IMR-90 (cell line): ENCODE measurements around the gene PSMB2. TPM values are rescaled to one million over a fixed set of nuclear protein-coding genes. Genes with fewer than 3 reads are reported as not detected.

Source experiments
- ATAC-seq: fragments of 200-7000 bp; cut with Tn5 transposase; 2 replicates; pipeline ENCODE4 v1.9.1; 2020; ENCODE audit warnings: low read depth, mild to moderate bottlenecking, moderate library complexity
- BruUV-seq: library from RNA; stranded (reverse); fragments of 400-500 nt; replicated peaks from 2 replicates; lab custom pipeline; 2021; lab: Mats Ljungman, UMichigan
- CTCF ChIA-PET: fragments of 300-600 bp; formaldehyde crosslinking; extraction: SDS; loops from one replicate; lab custom pipeline; 2021; ENCODE audit warnings: antibody characterized with exemption; lab: Yijun Ruan, JAX
- POLR2A ChIA-PET: fragments of 300-600 bp; sonication (Branson Sonifier 250); formaldehyde crosslinking; loops from one replicate; lab custom pipeline; 2022; ENCODE audit warnings: antibody characterized with exemption; ENCODE audit not compliant: unreplicated experiment; lab: Charles Lee
- DNase-seq: peaks from one replicate; pipeline ENCODE4 v3.0.0; 2013
- H2AFZ ChIP-seq: replicated peaks from 2 replicates; pipeline ENCODE3; 2013; ENCODE audit warnings: low read length, mild to moderate bottlenecking; ENCODE audit not compliant: poor library complexity
- H2AK5ac ChIP-seq: 2 replicates; pipeline ENCODE4 v1.6.1; 2013; ENCODE audit warnings: low read depth, low read length, inconsistent platforms
- H2AK9ac ChIP-seq: replicated peaks from 2 replicates; pipeline ENCODE3; 2013; ENCODE audit warnings: mild to moderate bottlenecking, low read depth, low read length, moderate library complexity; ENCODE audit not compliant: poor library complexity
- H2BK120ac ChIP-seq: 2 replicates; pipeline ENCODE4 v1.6.1; 2013; ENCODE audit warnings: low read depth, low read length, inconsistent platforms
- H2BK15ac ChIP-seq: 3 replicates; pipeline ENCODE4 v1.6.1; 2013; ENCODE audit warnings: low read depth, low read length, inconsistent platforms
- H2BK20ac ChIP-seq: 2 replicates; pipeline ENCODE4 v1.6.1; 2013; ENCODE audit warnings: low read depth, mild to moderate bottlenecking, inconsistent platforms, low read length, moderate library complexity
- H2BK5ac ChIP-seq: 2 replicates; pipeline ENCODE4 v1.6.1; 2013; ENCODE audit warnings: mild to moderate bottlenecking, low read depth, low read length, inconsistent platforms; ENCODE audit not compliant: poor library complexity, severe bottlenecking
- H3K14ac ChIP-seq: replicated peaks from 2 replicates; pipeline ENCODE4 v1.6.1; 2013; ENCODE audit warnings: low read depth, low read length, inconsistent platforms
- H3K18ac ChIP-seq: 2 replicates; pipeline ENCODE4 v1.6.1; 2013; ENCODE audit warnings: low read depth, low read length, control low read depth
- H3K23ac ChIP-seq: 2 replicates; pipeline ENCODE4 v1.6.1; 2013; ENCODE audit warnings: low read depth, low read length, inconsistent platforms
- H3K27ac ChIP-seq: 2 replicates; pipeline ENCODE4 v1.5.1; 2013; ENCODE audit warnings: mild to moderate bottlenecking, control low read depth, low read length; ENCODE audit not compliant: insufficient read depth
- H3K27me3 ChIP-seq: 2 replicates; pipeline ENCODE4 v1.6.1; 2013; ENCODE audit warnings: low read length; ENCODE audit not compliant: control insufficient read depth, insufficient read depth
- H3K36me3 ChIP-seq: 2 replicates; pipeline ENCODE4 v1.6.1; 2013; ENCODE audit warnings: low read length, mixed read lengths; ENCODE audit not compliant: control insufficient read depth, insufficient read depth
- H3K4ac ChIP-seq: 2 replicates; pipeline ENCODE4 v1.6.1; 2013; ENCODE audit warnings: low read depth, low read length, inconsistent platforms
- H3K4me1 ChIP-seq: 2 replicates; pipeline ENCODE4 v1.6.1; 2013; ENCODE audit warnings: low read length, mixed read lengths; ENCODE audit not compliant: control insufficient read depth, insufficient read depth
- H3K4me2 ChIP-seq: 2 replicates; pipeline ENCODE4 v1.6.1; 2013; ENCODE audit warnings: low read depth, mild to moderate bottlenecking, control low read depth, low read length, moderate library complexity
- H3K4me3 ChIP-seq: 2 replicates; pipeline ENCODE4 v1.5.1; 2013; ENCODE audit warnings: low read depth, mild to moderate bottlenecking, control low read depth, low read length, moderate library complexity; ENCODE audit not compliant: insufficient read depth
- H3K56ac ChIP-seq: 2 replicates; pipeline ENCODE4 v1.6.1; 2013; ENCODE audit warnings: low read length, inconsistent platforms; ENCODE audit not compliant: insufficient read depth; ENCODE audit errors: extremely low read depth
- H3K79me1 ChIP-seq, 2 experiments: 2 replicates each; pipeline ENCODE4 v1.6.1; 2013; ENCODE audit warnings: low read length in 2 of 2, inconsistent platforms in 1 of 2, low read depth in 1 of 2
- H3K9ac ChIP-seq: 2 replicates; pipeline ENCODE4 v1.6.1; 2013; ENCODE audit warnings: low read depth, low read length, control low read depth
- H3K9me1 ChIP-seq: 2 replicates; pipeline ENCODE4 v1.6.1; 2013; ENCODE audit warnings: low read length, inconsistent platforms; ENCODE audit not compliant: insufficient read depth
- H3K9me3 ChIP-seq: 2 replicates; pipeline ENCODE4 v1.6.1; 2013; ENCODE audit warnings: low read length; ENCODE audit not compliant: control insufficient read depth, insufficient read depth
- H4K20me1 ChIP-seq: 2 replicates; pipeline ENCODE4 v1.6.1; 2013; ENCODE audit warnings: low read length, inconsistent platforms; ENCODE audit not compliant: insufficient read depth
- H4K5ac ChIP-seq: 2 replicates; pipeline ENCODE4 v1.6.1; 2013; ENCODE audit warnings: mild to moderate bottlenecking, low read depth, low read length, control low read depth
- H4K8ac ChIP-seq, 2 experiments: 2 replicates each; pipeline ENCODE4 v1.6.1; 2013; ENCODE audit warnings: low read depth in 2 of 2, low read length in 2 of 2, control low read depth in 1 of 2, inconsistent platforms in 1 of 2
- H4K91ac ChIP-seq: 2 replicates; pipeline ENCODE4 v1.6.1; 2013; ENCODE audit warnings: low read depth, low read length, inconsistent platforms; ENCODE audit not compliant: insufficient read depth
- BHLHE40 ChIP-seq: fragments of 150-350 bp; IDR thresholded peaks from 2 replicates; pipeline ENCODE4 v1.6.1; 2016; ENCODE audit warnings: mild to moderate bottlenecking, low read depth, low read length
- CEBPB ChIP-seq: IDR thresholded peaks from 2 replicates; pipeline ENCODE4 v1.6.1; 2012; ENCODE audit warnings: low read depth, low read length, improper control_type of control experiment
- CHD1 ChIP-seq: IDR thresholded peaks from 2 replicates; pipeline ENCODE4 v1.6.1; 2012; ENCODE audit warnings: low read depth, low read length, improper control_type of control experiment
- CTCF ChIP-seq: conservative IDR thresholded peaks from 2 replicates; pipeline ENCODE4 v1.5.1; 2012; ENCODE audit warnings: mild to moderate bottlenecking, low read depth, low read length, improper control_type of control experiment
- ELK1 ChIP-seq: fragments of 150-350 bp; IDR thresholded peaks from 2 replicates; pipeline ENCODE4 v1.6.1; 2016; ENCODE audit warnings: low read depth, mild to moderate bottlenecking, low read length, moderate library complexity, borderline replicate concordance
- FOS ChIP-seq: fragments of 150-350 bp; IDR thresholded peaks from 2 replicates; pipeline ENCODE4 v1.6.1; 2016; ENCODE audit warnings: low read depth, low read length
- MAFK ChIP-seq: IDR thresholded peaks from 2 replicates; pipeline ENCODE4 v1.6.1; 2012; ENCODE audit warnings: low read depth, low read length, improper control_type of control experiment
- MAZ ChIP-seq: IDR thresholded peaks from 2 replicates; pipeline ENCODE4 v1.6.1; 2012; ENCODE audit warnings: low read depth, mild to moderate bottlenecking, low read length, improper control_type of control experiment, moderate library complexity, borderline replicate concordance
- MXI1 ChIP-seq: IDR thresholded peaks from 2 replicates; pipeline ENCODE4 v1.6.1; 2012; ENCODE audit warnings: low read depth, mild to moderate bottlenecking, low read length, moderate library complexity, borderline replicate concordance
- POLR2A ChIP-seq: IDR thresholded peaks from 2 replicates; pipeline ENCODE4 v1.6.1; 2012; ENCODE audit warnings: mild to moderate bottlenecking, low read depth, low read length
- RCOR1 ChIP-seq: IDR thresholded peaks from 2 replicates; pipeline ENCODE4 v1.6.1; 2012; ENCODE audit warnings: mild to moderate bottlenecking, low read length, improper control_type of control experiment; ENCODE audit not compliant: insufficient replicate concordance
- RFX5 ChIP-seq: IDR thresholded peaks from 2 replicates; pipeline ENCODE4 v1.8.0; 2012; ENCODE audit warnings: low read depth, mild to moderate bottlenecking, low read length, moderate library complexity
- SMC3 ChIP-seq: fragments of 150-350 bp; IDR thresholded peaks from 2 replicates; pipeline ENCODE4 v1.6.1; 2016; ENCODE audit warnings: low read depth, mild to moderate bottlenecking, antibody characterized with exemption, low read length, moderate library complexity
- USF2 ChIP-seq: fragments of 150-350 bp; IDR thresholded peaks from 2 replicates; pipeline ENCODE4 v1.6.1; 2017; ENCODE audit warnings: mild to moderate bottlenecking, antibody characterized with exemption, low read length, low read depth
- WGBS, 2 experiments: methylation state at CpG; one replicate each; pipeline versions ENCODE4 v1.1.5 to v1.1.7; 2013; ENCODE audit warnings: missing lambda C conversion rate in 2 of 2; ENCODE audit not compliant: insufficient read length in 1 of 2; ENCODE audit errors: extremely low coverage in 2 of 2; 5-methylcytosine and 5-hydroxymethylcytosine counted together
- dilution Hi-C: fragments of 300-500 bp; cut with HindIII; formaldehyde crosslinking; loops from one replicate; pipeline ENCODE4 v1.14.3; 2018; ENCODE audit warnings: low sequenced_read_pairs; ENCODE audit not compliant: unreplicated experiment
- in situ Hi-C: fragments of 300-500 bp; cut with MboI; formaldehyde crosslinking; loops from 3 replicates; pipeline ENCODE4 v1.14.3; 2019; ENCODE audit warnings: low sequenced_read_pairs, inconsistent platforms, mixed read lengths
- intact Hi-C: fragments of 100-400 bp; cut with micrococcal nuclease; formaldehyde crosslinking; loops from 2 replicates; pipeline ENCODE4 v1.10.0; 2022
- polyA plus RNA-seq, 3 experiments: library from polyadenylated mRNA; depleted of rRNA; stranded (reverse); fragments of >200 nt; gene quantifications; 2 replicates each; pipeline ENCODE4 v1.2.3, GENCODE V29; 2012; ENCODE audit warnings: low replicate concordance in 1 of 3
- total RNA-seq: library from RNA; depleted of rRNA; stranded (reverse); fragments of >200 nt; gene quantifications from 2 replicates; pipeline ENCODE4 v1.2.3, GENCODE V29; 2012

The PSMB2 gene
- total and polyA plus RNA-seq, 2 of the 4 experiments (the other 2 are of a cell fraction) = 23.8 to 86.2 TPM

DNA sequence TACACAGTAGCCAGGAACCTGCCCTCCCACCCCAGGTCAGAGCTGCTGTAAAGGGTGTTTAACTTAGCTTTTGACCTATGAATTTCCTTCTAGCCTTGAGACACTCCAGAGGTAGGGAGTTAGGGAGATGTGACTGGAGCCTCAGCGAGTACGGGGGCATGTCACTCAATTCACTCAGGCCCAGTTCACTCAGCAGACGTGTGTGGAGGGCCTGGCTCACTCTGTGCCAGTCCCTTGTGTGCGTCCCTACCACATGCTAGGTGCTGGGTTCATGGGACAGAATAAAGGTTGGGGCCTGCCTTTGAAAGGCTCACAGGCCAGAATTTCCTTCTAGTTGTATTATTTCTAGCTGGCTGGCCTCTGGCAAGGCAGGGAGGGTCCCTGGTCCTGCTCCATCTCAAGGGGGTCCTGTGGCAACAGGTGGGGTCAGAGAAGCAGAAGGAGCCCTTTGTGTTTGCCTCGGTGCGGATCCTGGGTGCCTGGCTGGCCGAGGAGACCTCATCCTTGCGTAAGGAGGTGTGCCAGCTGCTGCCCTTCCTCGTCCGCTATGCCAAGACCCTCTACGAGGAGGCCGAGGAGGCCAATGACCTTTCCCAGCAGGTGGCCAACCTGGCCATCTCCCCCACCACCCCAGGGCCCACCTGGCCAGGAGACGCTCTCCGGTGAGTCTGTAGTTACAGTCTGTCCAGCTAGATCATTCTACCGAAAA, 79.2 kb downstream of the PSMB2 start:
- BruUV-seq = no TSS peak
- H3K36me3 ChIP-seq = peaks cover 39% of the 10 kb centered on the region
- no peak overlapping the region for H2AK9ac ChIP-seq
- H2BK5ac ChIP-seq = no peak overlapping the region
- no peak overlapping the region for H3K4me3 ChIP-seq
- in situ Hi-C loops = loop anchor here (5.0 to 10.0 kb wide), 2 partner anchors 110 to 367 kb away; partner anchors contain the start of gene SFPQ
- no peaks in the 10 kb centered on the region for H3K27me3 ChIP-seq
- H3K56ac ChIP-seq = no peak overlapping the region
- no peak overlapping the region for H2BK20ac ChIP-seq
- H4K20me1 ChIP-seq = peaks cover 42% of the 10 kb centered on the region
- intact Hi-C loops = no loop called here
- H3K9ac ChIP-seq = no peak overlapping the region
- H3K4me2 ChIP-seq = no peak overlapping the region
- no peak overlapping the region for H2AFZ ChIP-seq
- no peak overlapping the region for H2AK5ac ChIP-seq
- H4K5ac ChIP-seq = no peak overlapping the region
- no peak overlapping the region for H2BK120ac ChIP-seq
- H3K79me1 ChIP-seq = peaks cover 6 to 37% of the 10 kb centered on the region in 2 experiments
- no peaks in the 10 kb centered on the region for H3K9me3 ChIP-seq
- H4K91ac ChIP-seq = no peak overlapping the region
- H3K18ac ChIP-seq = no peak overlapping the region
- no peaks in the 10 kb centered on the region for H3K9me1 ChIP-seq
- dilution Hi-C loops = no loop called here
- H3K4ac ChIP-seq = no peak overlapping the region
- H3K27ac ChIP-seq = no peak overlapping the region
- H3K14ac ChIP-seq = no peak overlapping the region
- no peak overlapping the region for H2BK15ac ChIP-seq
- WGBS, 2 experiments = 86% methylated on average over 7 of the region's 15 CpGs; no CpG with 5 or more reads in 1 of the 2 experiments
- no peak for DNase-seq
- no peak overlapping the region for H3K23ac ChIP-seq
- peaks cover 5% of the 10 kb centered on the region; the same call in 1 of the 2 replicates for H3K4me1 ChIP-seq
- ChIA-PET POLR2A (interaction anchor here (1.1 kb wide), 1 partner anchor 110 kb away, joined by 4 read pairs; no protein-coding TSS in a partner anchor), CTCF (interaction anchor here (1.2 kb wide), 1 partner anchor 112 kb away, joined by 3 read pairs; no protein-coding TSS in a partner anchor)
- ATAC-seq = no peak
- no peak overlapping the region for H4K8ac ChIP-seq
- TF ChIP-seq FOS = no peak
- no peak for TF ChIP-seq SMC3
- TF ChIP-seq RFX5 = no peak
- no peak for TF ChIP-seq CTCF
- TF ChIP-seq RCOR1 = no peak
- no peak for TF ChIP-seq MXI1
- TF ChIP-seq MAFK = no peak
- no peak for TF ChIP-seq CEBPB
- TF ChIP-seq POLR2A = no peak
- TF ChIP-seq MAZ = no peak
- no peak for TF ChIP-seq CHD1
- no peak for TF ChIP-seq ELK1
- no peak for TF ChIP-seq USF2
- no peak for TF ChIP-seq BHLHE40
